ENCODE results near the gene LRRC1. TPM values are rescaled to one million over a fixed set of nuclear protein-coding genes. Genes with fewer than 3 reads are reported as not detected.

The LRRC1 gene
- total RNA-seq, 1 donor from 2014 or later = 14.3 TPM

DNA sequence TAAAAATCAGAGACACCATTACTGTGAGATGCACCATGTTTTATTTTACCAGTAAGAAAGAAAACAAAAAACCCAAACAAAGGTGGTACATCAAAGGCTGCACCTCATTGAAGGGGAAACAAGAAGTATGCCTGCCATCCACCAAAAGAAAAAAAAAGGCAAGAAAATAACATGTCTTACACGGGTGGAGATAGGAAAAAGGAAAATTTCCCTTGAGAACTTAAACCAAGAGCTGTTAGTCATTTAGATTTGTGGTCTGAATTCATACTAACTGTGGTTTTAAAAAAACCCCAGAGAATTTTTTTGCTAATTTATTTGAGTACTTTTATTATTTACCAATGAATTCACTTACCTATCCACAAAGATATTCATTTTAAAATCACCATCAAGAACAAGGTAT lies 144.0 kb downstream of the LRRC1 start:
- Histone ChIP-seq H3K9ac (ENCODE audit: low read length) (no peak overlapping the region), H3K4me2 (ENCODE audit: low read length) (no peak overlapping the region), H4K20me1 (ENCODE audit: insufficient read depth, low read length) (no peaks in the 10 kb centered on the region), H3K27ac (ENCODE audit: low read depth, low read length) (no peak overlapping the region), H3K4me1 (ENCODE audit: insufficient read depth, low read length) (no peaks in the 10 kb centered on the region), H2AFZ (ENCODE audit: low read depth, low read length) (no peak overlapping the region), H3K27me3 (ENCODE audit: insufficient read depth, low read length) (no peaks in the 10 kb centered on the region), H3K79me2 (ENCODE audit: insufficient read depth, low read length) (no peaks in the 10 kb centered on the region), H3K4me3 (ENCODE audit: insufficient read depth, low read depth, low read length) (no peak overlapping the region), H3K9me3 (ENCODE audit: insufficient read depth, low read depth, low read length) (no peaks in the 10 kb centered on the region), H3K36me3 (ENCODE audit: insufficient read depth, low read length) (no peaks in the 10 kb centered on the region)
- TF ChIP-seq CTCF (IDR thresholded peaks at IDR 0.05; ENCODE audit: insufficient read depth, low read depth, low read length) (no peak), EZH2 (IDR thresholded peaks at IDR 0.05; ENCODE audit: insufficient read depth, low read length) (no peak)
- Mint-ChIP-seq H3K27me3 (ENCODE audit: low read depth, unreplicated experiment) (peaks cover 3% of the 10 kb centered on the region), H3K9me3 (ENCODE audit: unreplicated experiment) (no peaks in the 10 kb centered on the region), H3K36me3 (ENCODE audit: low read depth, unreplicated experiment) (peaks cover 2% of the 10 kb centered on the region), H3K4me1 (ENCODE audit: low read depth, unreplicated experiment) (peaks cover 10% of the 10 kb centered on the region), H3K4me3 (ENCODE audit: unreplicated experiment) (no peak overlapping the region), H3K27ac (ENCODE audit: unreplicated experiment) (peak overlapping the region; percentile 2)
- DNase-seq (ENCODE audit: low read depth) = peak; percentile 79
- FAIRE-seq = no peak

DNA sequence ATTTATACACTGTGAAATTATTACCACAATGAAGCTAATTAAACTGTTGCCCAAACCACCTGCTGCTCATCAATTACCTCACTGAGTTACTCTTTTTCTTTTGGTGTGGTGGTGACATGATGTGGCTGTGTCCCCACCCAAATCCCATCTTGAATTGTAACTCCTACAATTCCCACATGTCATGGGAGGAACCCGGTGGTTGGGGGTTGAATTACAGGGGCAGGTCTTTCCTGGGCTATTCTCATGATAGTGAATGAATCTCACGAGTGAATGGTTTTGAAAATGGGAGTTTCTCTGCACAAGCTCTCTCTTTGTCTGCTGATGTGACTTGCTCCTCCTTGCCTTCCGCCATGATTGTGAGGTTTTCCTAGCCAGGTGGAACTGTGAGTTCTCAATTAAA lies 145.0 kb downstream of the LRRC1 start:
- H4K20me1 ChIP-seq (ENCODE audit: insufficient read depth, low read length) = no peaks in the 10 kb centered on the region
- no peaks in the 10 kb centered on the region for H3K79me2 ChIP-seq (ENCODE audit: insufficient read depth, low read length)
- H3K27me3 ChIP-seq (ENCODE audit: insufficient read depth, low read length) = no peaks in the 10 kb centered on the region
- H2AFZ ChIP-seq (ENCODE audit: low read depth, low read length) = no peak overlapping the region
- no peak overlapping the region for H3K9ac ChIP-seq (ENCODE audit: low read length)
- Mint-ChIP-seq H3K4me1 (ENCODE audit: low read depth, unreplicated experiment) (peaks cover 12% of the 10 kb centered on the region), H3K27ac (ENCODE audit: unreplicated experiment) (no peak overlapping the region), H3K27me3 (ENCODE audit: low read depth, unreplicated experiment) (peaks cover 3% of the 10 kb centered on the region), H3K4me3 (ENCODE audit: unreplicated experiment) (no peak overlapping the region), H3K36me3 (ENCODE audit: low read depth, unreplicated experiment) (peaks cover 2% of the 10 kb centered on the region), H3K9me3 (ENCODE audit: unreplicated experiment) (no peaks in the 10 kb centered on the region)
- no peak overlapping the region for H3K4me3 ChIP-seq (ENCODE audit: insufficient read depth, low read depth, low read length)
- FAIRE-seq (no peak), DNase-seq (ENCODE audit: low read depth) (no peak)
- H3K4me1 ChIP-seq (ENCODE audit: insufficient read depth, low read length) = no peaks in the 10 kb centered on the region
- TF ChIP-seq EZH2 (IDR thresholded peaks at IDR 0.05; ENCODE audit: insufficient read depth, low read length) (no peak), CTCF (IDR thresholded peaks at IDR 0.05; ENCODE audit: insufficient read depth, low read depth, low read length) (no peak)
- H3K4me2 ChIP-seq (ENCODE audit: low read length) = no peak overlapping the region
- no peaks in the 10 kb centered on the region for H3K36me3 ChIP-seq (ENCODE audit: insufficient read depth, low read length)
- no peaks in the 10 kb centered on the region for H3K9me3 ChIP-seq (ENCODE audit: insufficient read depth, low read depth, low read length)
- no peak overlapping the region for H3K27ac ChIP-seq (ENCODE audit: low read depth, low read length)

- Histone ChIP-seq H3K9me3 (ENCODE audit: insufficient read depth, low read depth, low read length) (no peaks in the 10 kb centered on the region), H3K79me2 (ENCODE audit: insufficient read depth, low read length) (no peaks in the 10 kb centered on the region), H4K20me1 (ENCODE audit: insufficient read depth, low read length) (no peaks in the 10 kb centered on the region), H3K4me2 (ENCODE audit: low read length) (no peak overlapping the region), H3K27ac (ENCODE audit: low read depth, low read length) (no peak overlapping the region), H3K27me3 (ENCODE audit: insufficient read depth, low read length) (no peaks in the 10 kb centered on the region), H3K4me3 (ENCODE audit: insufficient read depth, low read depth, low read length) (no peak overlapping the region), H3K4me1 (ENCODE audit: insufficient read depth, low read length) (no peaks in the 10 kb centered on the region), H3K9ac (ENCODE audit: low read length) (no peak overlapping the region), H3K36me3 (ENCODE audit: insufficient read depth, low read length) (no peaks in the 10 kb centered on the region), H2AFZ (ENCODE audit: low read depth, low read length) (no peak overlapping the region)
- FAIRE-seq = no peak
- H3K4me1 Mint-ChIP-seq (ENCODE audit: low read depth, unreplicated experiment) = peaks cover 9% of the 10 kb centered on the region
- H3K27ac Mint-ChIP-seq (ENCODE audit: unreplicated experiment) = no peak overlapping the region
- no peak for DNase-seq (ENCODE audit: low read depth)
- H3K27me3 Mint-ChIP-seq (ENCODE audit: low read depth, unreplicated experiment) = peaks cover 3% of the 10 kb centered on the region
- H3K4me3 Mint-ChIP-seq (ENCODE audit: unreplicated experiment) = no peak overlapping the region
- peaks cover 1% of the 10 kb centered on the region for H3K36me3 Mint-ChIP-seq (ENCODE audit: low read depth, unreplicated experiment)
- no peak for TF ChIP-seq EZH2 (IDR thresholded peaks at IDR 0.05; ENCODE audit: insufficient read depth, low read length)
- no peak for TF ChIP-seq CTCF (IDR thresholded peaks at IDR 0.05; ENCODE audit: insufficient read depth, low read depth, low read length)
- H3K9me3 Mint-ChIP-seq (ENCODE audit: unreplicated experiment) = peaks cover 3% of the 10 kb centered on the region
These were observed 148.6 kb downstream of the LRRC1 start for GRCh38 chr6:53943395-53943794.

Measured in astrocyte (in vitro differentiated cells and primary cell).